NCI-H128 (cell line): ENCODE measurements around the gene MAP6D1.

ENCODE experiments used
- DNase-seq: peaks from one replicate; lab custom pipeline; 2025; ENCODE audit not compliant: unreplicated experiment; lab: John Stamatoyannopoulos, UW

MAP6D1 gene

DNA sequence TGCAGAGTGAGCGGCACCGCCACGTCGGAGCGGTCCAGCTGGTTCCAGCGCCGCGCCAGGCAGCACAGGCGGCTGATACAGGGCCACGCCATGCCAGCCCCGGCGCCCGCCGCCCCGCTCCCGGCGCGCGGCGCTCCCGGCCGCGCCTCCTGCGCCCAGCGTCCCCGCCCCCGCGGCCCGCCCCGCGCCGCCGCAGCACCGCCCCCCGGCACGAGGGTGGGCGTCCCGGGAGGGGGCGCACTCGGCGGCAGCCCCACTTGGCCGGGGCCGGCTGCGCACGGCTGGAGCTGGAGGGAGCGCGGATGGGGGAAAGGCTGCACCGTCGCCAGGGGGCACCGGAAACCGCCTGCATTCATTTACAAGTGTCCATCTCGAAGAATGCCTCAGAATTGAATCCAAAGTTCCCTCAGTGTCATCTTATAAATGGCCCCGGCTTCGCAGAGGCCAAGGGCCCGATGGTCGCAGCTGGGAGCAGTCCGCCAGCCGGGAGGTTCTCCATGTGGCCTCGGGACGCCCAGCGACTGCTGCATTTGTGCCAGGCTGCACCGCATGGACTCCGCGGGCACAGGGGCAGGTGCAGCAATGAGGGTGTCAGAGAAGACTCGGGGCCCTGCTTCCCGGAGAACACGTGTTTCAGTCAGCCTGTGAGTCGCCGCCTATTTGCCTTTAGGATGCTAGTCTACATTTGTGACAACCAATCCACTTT is at the start of gene MAP6D1:
TSS of gene MAP6D1 (minus strand) at position 122 of the 706 bp plus-strand sequence. CDS start at position 92, 30 bp downstream.
- DNase-seq, result peak; percentile 42

- DNase-seq, result no peak
These were observed 48.5 kb upstream of the MAP6D1 start for GRCh38 chr3:183873914-183874313.

DNA sequence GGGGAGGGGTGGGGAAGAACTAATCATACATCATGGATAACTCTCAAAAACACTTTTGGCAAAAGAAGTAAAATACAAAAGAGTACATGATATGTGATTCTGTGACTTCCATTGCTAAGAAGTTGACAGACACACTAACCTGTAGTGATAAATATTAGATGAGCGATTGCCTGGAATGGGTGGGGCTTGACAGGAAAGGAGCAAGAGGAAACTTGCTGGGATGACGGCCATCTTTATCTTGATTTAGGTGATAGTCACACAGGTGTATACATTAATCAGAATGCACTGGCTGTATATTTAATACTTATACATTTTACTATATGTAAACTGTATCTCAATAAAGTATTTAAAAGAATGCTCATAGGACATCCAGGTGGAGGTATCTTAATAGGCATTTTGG is 46.2 kb upstream of the MAP6D1 start:
- DNase-seq, result no peak

- no peak for DNase-seq
These were observed 45.2 kb upstream of the MAP6D1 start for GRCh38 chr3:183870563-183870962.

GRCh38 chr3:183868796-183869195 is 43.4 kb upstream of the MAP6D1 start:
- no peak for DNase-seq

- DNase-seq, result no peak
These were observed 37.2 kb upstream of the MAP6D1 start for GRCh38 chr3:183862610-183863009.

GRCh38 chr3:183857863-183858262 is 32.5 kb upstream of the MAP6D1 start:
- no peak for DNase-seq

- DNase-seq, result no peak
These were observed 29.1 kb upstream of the MAP6D1 start for GRCh38 chr3:183854318-183855035.

GRCh38 chr3:183845608-183846288 is 20.4 kb upstream of the MAP6D1 start:
- DNase-seq, result no peak

DNA sequence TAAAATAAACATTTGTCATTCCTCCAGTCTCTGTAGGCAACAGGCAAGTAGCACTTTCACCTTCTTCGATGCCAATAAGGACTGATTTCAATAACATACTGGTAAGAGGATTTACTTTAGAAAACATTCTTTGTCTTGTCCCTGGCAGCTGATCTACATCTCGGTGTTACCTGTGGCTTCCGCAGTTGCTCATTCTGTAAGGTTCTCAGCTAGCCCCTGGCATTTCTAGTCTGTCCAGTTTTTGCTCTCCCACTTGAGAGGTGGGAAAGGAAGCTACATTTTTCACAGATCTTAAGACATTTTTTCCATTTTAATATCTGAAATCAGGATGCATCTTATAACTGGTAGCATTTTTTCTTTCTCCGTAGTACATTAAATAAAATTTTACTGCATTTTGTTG is 19.7 kb upstream of the MAP6D1 start:
- DNase-seq, result no peak

DNA sequence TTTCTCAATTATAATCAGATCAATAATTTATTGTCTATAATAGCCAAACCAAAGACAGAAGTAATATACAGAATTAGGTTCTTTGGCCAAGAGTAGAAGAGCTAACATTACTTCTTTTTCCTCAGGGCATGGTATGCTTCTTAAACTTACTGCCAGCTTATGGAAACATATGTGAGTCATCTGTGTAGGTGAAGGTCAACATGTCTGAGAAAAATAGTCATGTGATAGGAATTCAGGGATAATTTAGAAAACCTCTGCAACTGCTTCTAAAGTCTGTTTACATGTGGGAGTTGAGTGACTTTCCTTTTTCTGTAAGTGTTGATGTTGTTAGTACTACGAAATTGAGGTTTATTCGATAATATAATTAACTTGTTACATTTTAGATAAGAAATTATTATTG is 19.2 kb upstream of the MAP6D1 start:
- DNase-seq, result no peak

DNA sequence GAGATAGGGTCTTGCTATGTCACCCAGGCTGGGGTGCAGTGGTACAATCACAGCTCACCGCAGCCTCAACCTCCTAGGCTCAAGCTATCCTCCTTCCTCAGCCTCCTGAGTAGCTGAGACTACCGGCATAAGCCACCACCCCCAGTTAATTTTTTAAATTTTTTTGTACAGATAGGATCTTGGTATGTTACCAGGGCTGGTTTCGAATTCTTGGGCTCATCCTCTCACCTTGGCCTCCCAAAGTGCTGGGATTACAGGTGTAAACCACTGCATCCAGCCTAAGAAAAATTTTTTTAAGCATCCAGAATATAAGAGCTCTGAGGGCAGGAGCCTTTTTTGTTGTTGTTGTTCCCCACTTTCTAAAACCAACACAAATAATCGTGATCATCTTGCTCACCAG is 14.4 kb upstream of the MAP6D1 start:
- no peak for DNase-seq

- DNase-seq, result no peak
These were observed 12.5 kb upstream of the MAP6D1 start for GRCh38 chr3:183837894-183838293.

GRCh38 chr3:183837390-183837789 is 12.0 kb upstream of the MAP6D1 start:
- no peak for DNase-seq

GRCh38 chr3:183833516-183833915 is 8.1 kb upstream of the MAP6D1 start:
- DNase-seq, result no peak

DNA sequence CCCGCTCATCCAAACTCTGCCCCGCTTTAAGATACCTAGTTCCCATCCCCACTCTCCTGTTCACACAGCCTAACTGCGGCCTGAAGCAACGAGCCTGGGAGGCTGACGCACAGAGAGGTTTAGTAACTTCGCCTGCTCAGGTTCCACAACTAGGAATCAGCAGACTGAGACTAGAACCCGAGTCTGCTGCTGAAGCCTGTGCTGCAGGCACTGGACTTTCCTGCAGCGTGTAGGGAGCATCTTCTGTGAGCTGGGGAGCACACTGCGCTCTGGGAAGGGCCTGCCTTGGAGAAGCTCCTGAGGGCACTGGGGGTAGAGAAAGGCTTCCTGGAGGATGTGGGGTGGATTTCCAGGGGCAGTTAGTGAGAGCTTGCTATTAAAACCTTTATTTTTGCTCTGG is 4.8 kb upstream of the MAP6D1 start:
- no peak for DNase-seq

DNA sequence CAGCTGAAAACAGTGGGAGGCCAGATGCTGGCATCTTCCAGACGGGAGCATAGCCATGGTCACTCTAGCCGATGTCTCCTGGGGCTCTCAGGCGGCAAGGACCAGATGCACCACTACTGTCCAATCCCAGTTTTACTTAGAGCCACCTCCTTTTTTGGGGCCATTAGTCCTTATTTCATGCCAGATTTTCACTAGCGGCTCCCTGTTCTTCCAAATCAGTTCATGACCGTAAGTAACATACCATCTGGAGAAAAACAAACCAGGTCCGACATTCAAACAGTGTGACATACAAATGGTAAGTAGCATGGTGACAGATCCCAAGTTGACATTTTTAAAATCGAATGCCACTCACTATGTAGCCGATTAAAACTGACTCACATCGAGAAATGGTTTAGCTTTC is 4.1 kb upstream of the MAP6D1 start:
- no peak for DNase-seq

DNA sequence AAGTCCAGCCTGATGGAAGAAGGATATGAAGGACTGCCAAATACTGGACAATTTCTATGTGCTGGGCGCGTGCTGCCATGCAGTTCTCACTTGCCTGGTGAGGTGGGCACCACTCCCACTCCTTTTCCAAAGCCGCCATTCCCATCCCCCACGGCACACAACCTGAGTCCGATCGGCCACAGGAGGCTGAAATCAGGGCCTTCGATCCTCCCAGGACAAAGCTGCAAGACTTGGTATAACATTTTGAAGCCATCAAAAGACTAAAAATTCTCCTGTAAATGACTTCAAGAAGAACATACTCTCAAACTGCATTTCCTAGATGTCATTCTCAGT is 3.1 kb upstream of the MAP6D1 start:
- no peak for DNase-seq

DNA sequence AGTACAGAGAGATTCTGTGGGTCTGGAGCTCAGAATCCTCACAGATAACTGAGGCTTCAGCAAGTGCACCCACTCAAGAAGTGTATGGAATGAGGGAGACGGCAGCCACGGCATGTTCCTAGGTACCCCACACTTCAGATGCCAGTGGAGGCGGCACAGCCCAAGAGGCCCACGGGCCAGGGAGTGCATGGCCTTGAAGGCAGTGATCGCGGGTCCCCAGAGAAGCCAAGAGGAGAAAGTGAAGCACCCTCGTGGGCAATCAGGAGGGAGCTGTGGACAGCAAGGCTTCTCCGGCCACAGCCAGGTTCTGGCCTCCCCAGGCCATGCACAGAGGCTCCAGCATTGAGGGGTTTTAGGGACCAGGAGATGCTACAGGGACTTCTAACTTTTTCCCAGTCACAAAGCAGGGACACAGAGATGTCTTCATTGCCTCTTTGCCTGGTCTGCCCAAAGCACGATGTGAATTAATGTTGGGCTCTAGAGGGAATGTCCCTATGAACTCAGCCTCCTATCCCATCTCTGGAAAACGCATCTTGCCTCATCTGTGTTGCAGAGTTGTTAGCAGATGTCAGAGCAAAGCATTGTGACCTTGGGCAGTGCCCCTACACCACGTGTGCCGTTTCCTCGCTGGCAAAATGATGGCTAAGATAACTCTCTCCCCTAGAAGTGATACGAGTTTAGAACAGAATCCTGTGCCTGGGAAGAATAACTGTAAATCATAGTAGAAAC is 2.6 kb upstream of the MAP6D1 start:
- DNase-seq, result no peak

- DNase-seq, result no peak
These were observed 1.3 kb upstream of the MAP6D1 start for GRCh38 chr3:183826448-183827250.
